ENCODE data around the gene MTX1. TPM values are rescaled to one million over a fixed set of nuclear protein-coding genes. Genes with fewer than 3 reads are reported as not detected.
"Not testable (repeated sequence)": the region's sequence is repeated elsewhere in the genome, so short reads cannot be mapped to it uniquely, and the experiment has no call there.

The MTX1 gene
- polyA plus RNA-seq, 1 experiment = 44.6 TPM

DNA sequence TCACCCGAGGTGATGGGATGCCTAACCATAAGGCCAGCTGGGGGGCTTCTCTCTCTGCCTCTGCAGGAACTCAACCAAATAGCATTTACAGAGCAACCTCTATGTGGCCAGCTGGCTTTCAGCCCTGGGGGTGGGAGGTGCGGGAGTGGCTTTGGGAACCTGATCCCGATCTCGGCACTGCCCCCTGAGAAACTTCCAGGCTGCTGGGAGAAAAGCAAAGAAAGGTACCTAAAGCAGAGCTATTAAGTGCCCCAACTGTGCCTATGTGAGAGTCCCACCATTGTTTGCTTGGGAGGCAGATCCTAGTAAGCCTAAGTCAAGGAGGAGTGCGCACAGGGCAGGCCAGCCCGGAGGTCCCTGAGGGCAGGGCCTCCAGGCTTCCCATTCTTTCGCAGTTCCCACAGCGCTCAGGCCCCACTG, 42.4 kb upstream of the MTX1 start:
- no peak for TF ChIP-seq CTCF (IDR thresholded peaks at IDR 0.05; ENCODE audit: low read depth, low read length)
- Histone ChIP-seq H3K4me3 (ENCODE audit: low read depth, low read length) (no peak overlapping the region), H3K27ac (ENCODE audit: low read depth, low read length) (no peak overlapping the region), H3K9me3 (ENCODE audit: control insufficient read depth, insufficient read depth, low read length) (no peaks in the 10 kb centered on the region), H3K27me3 (ENCODE audit: control insufficient read depth, insufficient read depth, low read length) (no peaks in the 10 kb centered on the region)
- CTCF ChIA-PET = interaction anchor here (0.6 to 12.4 kb wide), 6 partner anchors 10 to 81 kb away, joined by 3 to 317 read pairs (median 10); no protein-coding TSS in a partner anchor
- DNase-seq (ENCODE audit: low read depth, low spot score) = no peak
- POLR2A ChIA-PET = no interaction called here

DNA sequence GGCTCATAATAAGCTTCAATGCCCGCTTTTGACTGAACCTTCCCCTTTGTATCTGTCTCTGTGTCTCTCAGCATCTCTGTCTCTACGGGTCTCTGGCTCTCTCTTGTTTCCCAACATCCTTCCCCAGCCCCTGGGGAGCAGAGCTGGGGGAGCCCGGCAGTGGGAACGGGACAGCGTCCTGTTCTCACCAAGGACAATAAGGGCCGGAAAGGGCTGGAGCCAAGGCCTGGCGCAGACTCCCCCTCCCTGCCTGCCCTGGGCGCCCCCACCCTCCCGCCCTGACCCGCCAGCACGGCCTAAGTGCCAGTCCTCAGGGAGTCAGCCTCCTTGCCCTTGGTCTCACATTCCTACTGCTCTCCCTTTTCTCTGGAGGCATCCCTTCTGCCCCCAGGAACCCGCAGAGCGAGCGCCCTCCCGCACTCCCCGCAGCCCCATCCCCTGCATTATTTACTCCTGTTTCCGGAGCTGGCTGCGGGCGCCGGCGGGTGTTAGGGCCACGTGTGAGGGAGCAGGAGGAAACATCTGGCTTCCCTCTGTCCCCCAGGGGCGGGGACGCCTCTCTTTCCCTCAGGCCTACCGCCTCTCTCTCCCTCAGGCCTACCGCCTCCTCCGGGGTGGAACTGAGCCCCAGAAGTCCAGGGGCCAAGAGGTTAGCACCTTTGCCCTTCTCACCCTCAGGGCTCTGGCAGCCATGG, 41.9 kb upstream of the MTX1 start:
- ChIA-PET CTCF (interaction anchor here (0.5 to 12.4 kb wide), 15 partner anchors 11 to 85 kb away, joined by 3 to 317 read pairs (median 7); partner anchors contain the start of gene DPM3), POLR2A (interaction anchor here (1.5 kb wide), 1 partner anchor 75 kb away, joined by 7 read pairs; no protein-coding TSS in a partner anchor)
- no peak for DNase-seq (ENCODE audit: low read depth, low spot score)

GRCh38 chr1:155167166-155168104, 41.1 kb upstream of the MTX1 start:
- peak; percentile 54 for DNase-seq (ENCODE audit: low read depth, low spot score)
- no peaks in the 10 kb centered on the region for H3K27me3 ChIP-seq (ENCODE audit: control insufficient read depth, insufficient read depth, low read length)
- no peak overlapping the region for H3K4me3 ChIP-seq (ENCODE audit: low read depth, low read length)
- POLR2A ChIA-PET = interaction anchor here (1.5 kb wide), 1 partner anchor 76 kb away, joined by 7 read pairs; no protein-coding TSS in a partner anchor
- peak; percentile 89 for TF ChIP-seq CTCF (IDR thresholded peaks at IDR 0.05; ENCODE audit: low read depth, low read length)
- H3K27ac ChIP-seq (ENCODE audit: low read depth, low read length) = no peak overlapping the region
- no peaks in the 10 kb centered on the region for H3K9me3 ChIP-seq (ENCODE audit: control insufficient read depth, insufficient read depth, low read length)
- CTCF ChIA-PET = interaction anchor here (0.5 to 12.4 kb wide), 16 partner anchors 11 to 224 kb away, joined by 3 to 317 read pairs (median 6); partner anchors contain the start of gene DPM3

More for the DNA sequence above, 41.9 kb upstream of the MTX1 start:
- H3K4me3 ChIP-seq (ENCODE audit: low read depth, low read length) = no peak overlapping the region
- no peaks in the 10 kb centered on the region for H3K27me3 ChIP-seq (ENCODE audit: control insufficient read depth, insufficient read depth, low read length)
- no peaks in the 10 kb centered on the region for H3K9me3 ChIP-seq (ENCODE audit: control insufficient read depth, insufficient read depth, low read length)
- TF ChIP-seq CTCF (IDR thresholded peaks at IDR 0.05; ENCODE audit: low read depth, low read length) = no peak
- no peak overlapping the region for H3K27ac ChIP-seq (ENCODE audit: low read depth, low read length)

DNA sequence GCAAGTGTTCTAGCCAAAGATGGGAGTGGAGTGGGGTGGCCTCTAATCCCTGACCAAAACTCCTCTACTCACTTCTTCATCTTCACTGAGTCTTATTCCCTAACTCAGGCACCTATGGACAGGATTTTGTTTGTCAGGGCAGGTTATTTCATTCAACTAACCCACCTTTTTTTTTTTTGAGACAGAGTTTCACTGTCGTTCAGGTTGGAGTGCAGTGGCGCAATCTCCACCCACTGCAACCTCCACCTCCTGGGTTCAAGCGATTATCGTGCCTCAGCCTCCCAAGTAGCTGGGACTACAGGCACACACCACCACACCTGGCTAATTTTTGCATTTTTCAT, 40.4 kb upstream of the MTX1 start:
- not testable (repeated sequence) for H3K9me3 ChIP-seq (ENCODE audit: control insufficient read depth, insufficient read depth, low read length); H3K27ac ChIP-seq (ENCODE audit: low read depth, low read length); H3K4me3 ChIP-seq (ENCODE audit: low read depth, low read length); H3K27me3 ChIP-seq (ENCODE audit: control insufficient read depth, insufficient read depth, low read length); DNase-seq (ENCODE audit: low read depth, low spot score)
- ChIA-PET CTCF (interaction anchor here (0.6 to 12.4 kb wide), 16 partner anchors 11 to 1661 kb away, joined by 3 to 317 read pairs (median 5); no protein-coding TSS in a partner anchor), POLR2A (interaction anchor here (1.5 kb wide), 1 partner anchor 77 kb away, joined by 7 read pairs; no protein-coding TSS in a partner anchor)

DNA sequence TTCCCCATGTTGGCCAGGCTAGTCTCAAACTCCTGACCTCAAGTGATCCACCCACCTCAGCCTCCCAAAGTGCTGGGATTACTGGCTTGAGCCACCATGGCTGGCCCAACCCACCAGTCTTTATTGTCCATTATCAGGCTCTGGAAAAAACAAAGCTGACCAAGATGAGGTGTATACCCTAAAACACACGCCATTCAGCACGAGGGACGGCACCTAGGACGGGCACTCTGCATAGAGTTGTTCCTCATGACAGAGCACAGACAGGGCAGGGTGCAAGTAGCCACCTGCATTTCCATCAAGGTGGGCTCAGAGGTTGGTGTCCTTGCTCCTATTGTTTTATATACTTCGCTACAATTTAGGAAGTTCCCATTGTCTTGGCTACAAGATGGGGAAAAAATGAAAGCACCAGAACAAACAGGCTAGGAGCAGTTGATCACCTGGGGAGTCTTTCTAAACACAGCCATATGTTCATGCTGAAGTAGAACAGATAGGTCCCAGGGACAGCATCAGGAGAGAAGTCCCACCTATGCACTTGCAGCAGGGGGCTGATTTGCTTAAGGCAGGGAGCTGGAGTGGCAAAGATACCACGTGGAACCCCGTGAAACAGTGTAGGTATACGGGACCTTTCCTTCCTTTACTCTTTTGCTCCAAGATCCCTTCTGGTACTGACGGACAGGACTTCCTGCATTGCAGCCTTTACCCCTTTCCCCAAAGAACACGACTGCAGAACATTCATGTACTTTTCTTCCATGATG, 39.9 kb upstream of the MTX1 start:
- H3K27ac ChIP-seq (ENCODE audit: low read depth, low read length) = no peak overlapping the region
- ChIA-PET POLR2A (interaction anchor here (1.5 kb wide), 1 partner anchor 77 kb away, joined by 7 read pairs; no protein-coding TSS in a partner anchor), CTCF (interaction anchor here (0.6 to 12.4 kb wide), 19 partner anchors 8 to 1660 kb away, joined by 3 to 317 read pairs (median 4); no protein-coding TSS in a partner anchor)
- H3K4me3 ChIP-seq (ENCODE audit: low read depth, low read length) = no peak overlapping the region
- H3K9me3 ChIP-seq (ENCODE audit: control insufficient read depth, insufficient read depth, low read length) = no peaks in the 10 kb centered on the region; the same call in 1 of the 2 replicates
- TF ChIP-seq CTCF (IDR thresholded peaks at IDR 0.05; ENCODE audit: low read depth, low read length) = no peak
- no peak for DNase-seq (ENCODE audit: low read depth, low spot score)
- H3K27me3 ChIP-seq (ENCODE audit: control insufficient read depth, insufficient read depth, low read length) = no peaks in the 10 kb centered on the region

Measured in AG04450 (cell line).